ENCODE measurements around the gene SDC3.

DNA sequence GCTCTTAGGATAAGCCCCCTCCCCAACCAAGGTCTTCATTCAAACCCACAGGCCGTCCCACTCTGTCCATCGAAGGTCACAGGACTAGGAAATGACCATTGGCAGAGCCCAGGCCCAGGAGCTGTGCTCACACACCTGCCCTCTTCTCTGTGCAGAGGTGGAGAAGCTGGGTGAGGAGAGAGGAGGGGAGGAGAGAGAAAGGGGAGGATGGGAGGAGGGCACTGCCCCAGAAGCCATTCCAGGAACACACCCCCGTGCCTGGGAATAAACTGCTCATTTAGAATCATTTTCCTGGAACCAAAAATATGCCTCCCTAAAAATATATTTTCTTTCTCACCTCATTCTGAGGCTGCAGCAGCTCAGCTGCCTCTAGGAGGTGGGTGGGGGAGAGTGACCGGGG is 6.4 kb upstream of the SDC3 start:
- no peak for TF ChIP-seq EZH2 (IDR thresholded peaks at IDR 0.05; ENCODE audit: low read length, unreplicated experiment)
- no peak for TF ChIP-seq EZH2phosphoT487 (IDR thresholded peaks at IDR 0.05; ENCODE audit: borderline replicate concordance, low read length)
- no peak for TF ChIP-seq CTCF (conservative IDR thresholded peaks at IDR 0.05; ENCODE audit: low read depth, low read length)
